Measurements from ENCODE around the gene SP100.

Gene SP100

GRCh38 chr2:230591850-230592249 is 175.8 kb downstream of the SP100 start:
- DNase-seq (ENCODE audit: extremely low spot score, insufficient read length, low read depth) (no peak), FAIRE-seq (peak; percentile 66)

DNA sequence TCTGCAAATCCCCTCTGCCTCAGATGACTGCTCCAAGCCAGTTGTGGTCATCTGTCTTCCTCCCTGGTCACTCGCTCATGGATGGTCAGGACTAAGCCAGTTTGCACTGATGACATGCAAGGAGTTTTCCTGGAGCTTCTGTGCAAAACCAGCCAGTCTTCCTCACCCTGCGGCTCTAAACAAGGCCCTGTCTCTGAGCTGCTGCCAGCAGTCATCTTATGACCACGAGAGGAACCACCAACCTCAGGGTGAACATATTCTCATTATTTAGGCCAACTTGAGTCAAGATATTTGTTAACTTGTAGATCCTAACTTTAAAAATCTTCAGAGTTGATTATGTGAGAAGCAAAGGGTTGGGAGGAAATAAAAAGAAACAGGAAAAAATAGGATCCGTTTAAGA is 176.8 kb downstream of the SP100 start:
- DNase-seq (ENCODE audit: extremely low spot score, insufficient read length, low read depth) (no peak), FAIRE-seq (no peak)

All from GM18507 (cell line).